GM18505 (cell line): Measurements from ENCODE around the gene BTG1.

Source experiments
- ATAC-seq: cut with Tn5 transposase; IDR thresholded peaks from one replicate; pipeline ENCODE4 v1.9.1; 2021; ENCODE audit not compliant: unreplicated experiment
- POLR2A ChIP-seq: IDR thresholded peaks from 4 replicates; pipeline ENCODE4 v1.6.1; 2011; ENCODE audit warnings: borderline replicate concordance; ENCODE audit not compliant: insufficient read depth, insufficient read length; ENCODE audit errors: extremely low read depth

The BTG1 gene

GRCh38 chr12:92109613-92110012 is 36.0 kb downstream of the BTG1 start:
- ATAC-seq: no peak
- no peak for TF ChIP-seq POLR2A

- no peak for TF ChIP-seq POLR2A
- no peak for ATAC-seq
Observed at GRCh38 chr12:92108651-92109050, 37.0 kb downstream of the BTG1 start.

GRCh38 chr12:92107621-92108131 is 38.0 kb downstream of the BTG1 start:
- no peak for TF ChIP-seq POLR2A
- ATAC-seq: no peak

GRCh38 chr12:92107094-92107493 is 38.6 kb downstream of the BTG1 start:
- TF ChIP-seq POLR2A: no peak
- ATAC-seq: no peak

GRCh38 chr12:92105676-92106075 is 40.0 kb downstream of the BTG1 start:
- TF ChIP-seq POLR2A: no peak
- no peak for ATAC-seq

GRCh38 chr12:92105110-92105509 is 40.5 kb downstream of the BTG1 start:
- no peak for TF ChIP-seq POLR2A
- ATAC-seq: no peak

- TF ChIP-seq POLR2A: no peak
- ATAC-seq: no peak
Observed at GRCh38 chr12:92102606-92103005, 43.0 kb downstream of the BTG1 start.

GRCh38 chr12:92098594-92099380 is 46.9 kb downstream of the BTG1 start:
- TF ChIP-seq POLR2A: no peak
- no peak for ATAC-seq

- ATAC-seq: no peak
- TF ChIP-seq POLR2A: no peak
Observed at GRCh38 chr12:92096346-92097136, 49.1 kb downstream of the BTG1 start.

- peak; percentile 13 for ATAC-seq
- no peak for TF ChIP-seq POLR2A
Observed at GRCh38 chr12:92094751-92095161, 50.9 kb downstream of the BTG1 start.

GRCh38 chr12:92094301-92094700 is 51.3 kb downstream of the BTG1 start:
- ATAC-seq: peak; percentile 62

More at GRCh38 chr12:92094301-92094700, 51.3 kb downstream of the BTG1 start:
- peak; percentile 19 for TF ChIP-seq POLR2A
